A549 (cell line): ENCODE measurements around the gene RCSD1. TPM values are rescaled to one million over a fixed set of nuclear protein-coding genes. Genes with fewer than 3 reads are reported as not detected.
A peak's percentile ranks its signal among the peaks of the same experiment; 100 is the strongest.

Source experiments
- ATAC-seq, 2 experiments: fragments of 200-7000 bp in 1 of 2; fragments of >200 bp in 1 of 2; cut with Nextera tagmentation in 1 of 2; cut with Tn5 transposase in 1 of 2; 3 replicates each; pipeline versions ENCODE4 v1.8.0 to v1.9.1; 2018 to 2020; ENCODE audit warnings: mild to moderate bottlenecking in 1 of 2, moderate library complexity in 1 of 2
- CTCF ChIA-PET: fragments of 300-600 bp; sonication (Branson Sonifier 250); formaldehyde crosslinking; extraction: SDS; loops from one replicate; lab custom pipeline; 2021; ENCODE audit warnings: antibody characterized with exemption, inconsistent platforms; lab: Yijun Ruan, JAX
- POLR2A ChIA-PET: fragments of 350-600 bp; formaldehyde crosslinking; extraction: SDS; loops from one replicate; lab custom pipeline; 2021; ENCODE audit warnings: antibody characterized with exemption, inconsistent platforms; lab: Yijun Ruan, JAX
- DNase-seq, 2 experiments: peaks; one replicate each; pipeline versions ENCODE4 v3.0.0 to v3.0.0-alpha.2; 2011 to 2016; ENCODE audit warnings: low read depth in 1 of 2, low spot score in 1 of 2
- FAIRE-seq: peaks from 2 replicates; lab custom pipeline; 2011; peaks lifted over from hg19 to GRCh38; lab: Jason Lieb, UNC
- H3K27ac ChIP-seq, 2 experiments: fragments of >200 bp; sonication (Bioruptor Twin); formaldehyde crosslinking; 3 replicates each; pipeline ENCODE4 v1.5.1; 2016 to 2017
- H3K4me1 ChIP-seq: fragments of >200 bp; sonication (Bioruptor Twin); formaldehyde crosslinking; 3 replicates; pipeline ENCODE4 v1.6.1; 2016
- H3K4me2 ChIP-seq: fragments of >200 bp; sonication (Bioruptor Twin); formaldehyde crosslinking; 3 replicates; pipeline ENCODE4 v1.6.1; 2016
- H3K4me3 ChIP-seq: fragments of >200 bp; sonication (Bioruptor Twin); formaldehyde crosslinking; 3 replicates; pipeline ENCODE4 v1.5.1; 2016
- H3K9me3 ChIP-seq: fragments of >200 bp; sonication (Bioruptor Twin); formaldehyde crosslinking; 3 replicates; pipeline ENCODE4 v1.6.1; 2016
- CEBPB ChIP-seq, 2 experiments: fragments of >200 bp in 1 of 2; sonication (Bioruptor Twin) in 1 of 2; formaldehyde crosslinking in 1 of 2; IDR thresholded peaks; 2 replicates each; pipeline ENCODE4 v1.6.1; 2012 to 2016
- FOSL2 ChIP-seq, 2 experiments: fragments of 450-650 bp in 1 of 2; fragments of >200 bp in 1 of 2; sonication (Bioruptor Twin) in 1 of 2; formaldehyde crosslinking; IDR thresholded peaks; 2 replicates each; pipeline versions ENCODE4 v1.5.0 to v1.6.1; 2016 to 2020; ENCODE audit warnings: mild to moderate bottlenecking in 1 of 2, moderate library complexity in 1 of 2
- FOXS1 ChIP-seq: fragments of 250-450 bp; sonication (Bioruptor Pico); IDR thresholded peaks from 2 replicates; pipeline ENCODE4 v1.5.0; 2020; ENCODE audit warnings: mild to moderate bottlenecking, moderate library complexity
- HOXB13 ChIP-seq: fragments of 250-450 bp; sonication (Bioruptor Pico); IDR thresholded peaks from 2 replicates; pipeline ENCODE4 v1.5.0; 2020; ENCODE audit warnings: low read depth, mild to moderate bottlenecking, moderate library complexity
- MYC ChIP-seq: IDR thresholded peaks from 2 replicates; pipeline ENCODE4 v1.6.1; 2012; ENCODE audit warnings: mild to moderate bottlenecking, inconsistent platforms, low read length, improper control_type of control experiment, borderline replicate concordance
- NFE2L2 ChIP-seq: fragments of 150-350 bp; conservative IDR thresholded peaks from 2 replicates; pipeline ENCODE4 v1.6.1; 2014; ENCODE audit warnings: low read length
- NPAS2 ChIP-seq: fragments of 250-450 bp; sonication (Bioruptor Pico); IDR thresholded peaks from 2 replicates; pipeline ENCODE4 v1.8.0; 2022; ENCODE audit warnings: mild to moderate bottlenecking, moderate library complexity, borderline replicate concordance
- POLR2A ChIP-seq: IDR thresholded peaks from 2 replicates; pipeline ENCODE4 v1.6.1; 2012; ENCODE audit warnings: mild to moderate bottlenecking, low read length
- RAD21 ChIP-seq, 2 experiments: fragments of >200 bp in 1 of 2; sonication (Bioruptor Twin) in 1 of 2; formaldehyde crosslinking in 1 of 2; IDR thresholded peaks in 1 of 2; conservative IDR thresholded peaks in 1 of 2; 2 replicates in 1 of 2; 3 replicates in 1 of 2; pipeline ENCODE4 v1.6.1; 2012 to 2018; ENCODE audit warnings: inconsistent platforms in 1 of 2
- RCOR1 ChIP-seq: fragments of 150-350 bp; IDR thresholded peaks from 2 replicates; pipeline ENCODE4 v1.6.1; 2014; ENCODE audit warnings: antibody characterized with exemption, low read length, low read depth
- RNF2 ChIP-seq: fragments of 200-600 bp; sonication (generic); IDR thresholded peaks from 2 replicates; pipeline ENCODE4 v1.6.1; 2016; ENCODE audit warnings: low read depth, mild to moderate bottlenecking, antibody characterized with exemption, moderate library complexity, borderline replicate concordance
- TP53 ChIP-seq: fragments of 250-450 bp; sonication (Bioruptor Pico); IDR thresholded peaks from 2 replicates; pipeline ENCODE4 v1.5.0; 2021; ENCODE audit warnings: mild to moderate bottlenecking, moderate library complexity
- ZFP36 ChIP-seq: fragments of 450-650 bp; IDR thresholded peaks from 2 replicates; pipeline ENCODE4 v1.6.1; 2014; ENCODE audit warnings: borderline replicate concordance; ENCODE audit not compliant: partially characterized antibody
- ZSCAN20 ChIP-seq: fragments of 250-450 bp; sonication (Bioruptor Pico); IDR thresholded peaks from 2 replicates; pipeline ENCODE4 v1.8.0; 2022; ENCODE audit warnings: mild to moderate bottlenecking, moderate library complexity
- WGBS: methylation state at CpG from one replicate; pipeline ENCODE4 v1.1.6; 2017; ENCODE audit errors: missing lambda C conversion rate; 5-methylcytosine and 5-hydroxymethylcytosine counted together
- polyA plus RNA-seq, 4 experiments: library from polyadenylated mRNA; depleted of rRNA in 3 of 4; stranded (reverse); fragments of >200 nt; fragmentation: RNase III in 1 of 4; extraction: RNeasy Plus Mini Kit Qiagen cat#74134 plus additional on column Dnase treatment in 1 of 4; gene quantifications; 2 replicates in 3 of 4; 3 replicates in 1 of 4; pipeline ENCODE4 v1.2.3, GENCODE V29; 2011 to 2017
- TF ChIP-seq, protein P1 (sequence below): fragments of 200-600 bp; sonication (generic); IDR thresholded peaks from 2 replicates; pipeline ENCODE4 v1.6.1; 2016; ENCODE audit warnings: antibody characterized with exemption, mild to moderate bottlenecking, moderate library complexity

RCSD1 gene
- polyA plus RNA-seq, 2 of the 4 experiments (the other 2 are of a cell fraction), result not detected

DNA sequence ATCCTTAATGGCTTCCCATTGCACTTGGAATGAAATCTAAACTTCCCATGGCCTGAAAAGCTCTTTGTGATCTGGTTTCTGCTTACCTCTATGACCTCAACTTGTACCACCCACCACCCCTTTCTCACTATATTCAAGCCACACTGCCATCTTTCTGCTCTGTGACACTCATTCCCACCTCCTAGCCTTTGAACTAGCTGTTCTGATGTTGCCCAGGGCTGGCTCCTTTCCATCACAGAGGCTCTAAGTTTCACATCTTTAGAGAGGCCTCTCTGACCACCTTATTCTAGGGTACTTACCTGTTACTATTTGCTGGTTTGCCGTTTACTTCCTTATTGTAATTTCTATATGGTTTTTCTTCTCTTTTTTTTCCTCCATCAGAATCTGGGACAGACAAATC is 96.0 kb downstream of the RCSD1 start:
- no peak for DNase-seq
- CTCF ChIA-PET, result no interaction called here
- 84% methylated on average over 1 of the region's 1 CpG for WGBS
- Histone ChIP-seq H3K4me1 (peaks cover 24% of the 10 kb centered on the region; the same call in 2 of the 3 replicates), H3K27ac (no peak overlapping the region), H3K9me3 (no peaks in the 10 kb centered on the region), H3K4me2 (peak overlapping the region; percentile 18; the same call in 2 of the 3 replicates), H3K4me3 (no peak overlapping the region)
- FAIRE-seq, result no peak
- POLR2A ChIA-PET, result no interaction called here
- no peak for ATAC-seq
- no peak for TF ChIP-seq RCOR1
- no peak for TF ChIP-seq MYC
- TF ChIP-seq NFE2L2, result no peak
- no peak for TF ChIP-seq RNF2
- TF ChIP-seq HOXB13 (CRISPR knock-in tag), result no peak
- TF ChIP-seq, protein P1, sequence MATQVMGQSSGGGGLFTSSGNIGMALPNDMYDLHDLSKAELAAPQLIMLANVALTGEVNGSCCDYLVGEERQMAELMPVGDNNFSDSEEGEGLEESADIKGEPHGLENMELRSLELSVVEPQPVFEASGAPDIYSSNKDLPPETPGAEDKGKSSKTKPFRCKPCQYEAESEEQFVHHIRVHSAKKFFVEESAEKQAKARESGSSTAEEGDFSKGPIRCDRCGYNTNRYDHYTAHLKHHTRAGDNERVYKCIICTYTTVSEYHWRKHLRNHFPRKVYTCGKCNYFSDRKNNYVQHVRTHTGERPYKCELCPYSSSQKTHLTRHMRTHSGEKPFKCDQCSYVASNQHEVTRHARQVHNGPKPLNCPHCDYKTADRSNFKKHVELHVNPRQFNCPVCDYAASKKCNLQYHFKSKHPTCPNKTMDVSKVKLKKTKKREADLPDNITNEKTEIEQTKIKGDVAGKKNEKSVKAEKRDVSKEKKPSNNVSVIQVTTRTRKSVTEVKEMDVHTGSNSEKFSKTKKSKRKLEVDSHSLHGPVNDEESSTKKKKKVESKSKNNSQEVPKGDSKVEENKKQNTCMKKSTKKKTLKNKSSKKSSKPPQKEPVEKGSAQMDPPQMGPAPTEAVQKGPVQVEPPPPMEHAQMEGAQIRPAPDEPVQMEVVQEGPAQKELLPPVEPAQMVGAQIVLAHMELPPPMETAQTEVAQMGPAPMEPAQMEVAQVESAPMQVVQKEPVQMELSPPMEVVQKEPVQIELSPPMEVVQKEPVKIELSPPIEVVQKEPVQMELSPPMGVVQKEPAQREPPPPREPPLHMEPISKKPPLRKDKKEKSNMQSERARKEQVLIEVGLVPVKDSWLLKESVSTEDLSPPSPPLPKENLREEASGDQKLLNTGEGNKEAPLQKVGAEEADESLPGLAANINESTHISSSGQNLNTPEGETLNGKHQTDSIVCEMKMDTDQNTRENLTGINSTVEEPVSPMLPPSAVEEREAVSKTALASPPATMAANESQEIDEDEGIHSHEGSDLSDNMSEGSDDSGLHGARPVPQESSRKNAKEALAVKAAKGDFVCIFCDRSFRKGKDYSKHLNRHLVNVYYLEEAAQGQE, result no peak
- no peak for TF ChIP-seq TP53 (CRISPR knock-in tag)
- no peak for TF ChIP-seq NPAS2 (CRISPR knock-in tag)
- no peak for TF ChIP-seq FOSL2 (IDR thresholded peaks at IDR 0.05)
- no peak for TF ChIP-seq FOSL2 (CRISPR knock-in tag; IDR thresholded peaks at IDR 0.05)

DNA sequence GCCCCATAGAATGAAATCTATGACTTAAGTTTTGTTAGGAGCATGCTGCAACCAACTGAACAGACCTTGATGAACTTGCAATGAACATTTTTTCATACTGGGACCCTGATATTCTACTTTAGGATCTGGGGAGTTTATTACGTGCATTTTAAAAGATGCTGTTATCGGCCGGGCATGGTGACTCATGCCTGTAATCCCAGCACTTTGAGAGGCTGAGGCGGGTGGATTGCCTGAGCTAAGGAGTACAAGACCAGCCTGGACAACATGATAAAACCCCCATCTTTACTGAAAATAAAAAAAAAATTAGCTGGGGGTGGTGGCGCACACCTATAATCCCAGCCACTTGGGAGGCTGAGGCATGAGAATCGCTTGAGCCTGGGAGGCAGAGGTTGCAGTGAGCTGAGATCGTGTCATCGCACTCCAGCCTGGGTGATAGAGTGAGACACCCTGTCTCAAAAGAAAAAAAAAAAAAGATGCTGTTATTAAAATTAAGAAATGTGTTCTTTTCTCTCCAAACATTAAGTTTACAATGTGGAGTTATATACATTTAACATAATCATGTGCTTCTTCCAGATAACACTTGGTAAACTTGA is 98.9 kb downstream of the RCSD1 start:
- TF ChIP-seq MYC, result no peak
- no peak for TF ChIP-seq POLR2A
- TF ChIP-seq ZSCAN20 (CRISPR knock-in tag), result no peak
- no peak for TF ChIP-seq CEBPB (IDR thresholded peaks at IDR 0.05)
- no peak for TF ChIP-seq RAD21 (conservative IDR thresholded peaks at IDR 0.05 in 1 of 2, IDR thresholded peaks at IDR 0.05 in 1 of 2)
- TF ChIP-seq, protein P1, result no peak
- TF ChIP-seq ZFP36, result no peak
- ATAC-seq (no peak), FAIRE-seq (no peak), DNase-seq (no peak)
- no peaks in the 10 kb centered on the region for H3K9me3 ChIP-seq
- H3K27ac ChIP-seq, result no peak overlapping the region
- peaks cover 17% of the 10 kb centered on the region; the same call in 2 of the 3 replicates for H3K4me1 ChIP-seq
- POLR2A ChIA-PET, result no interaction called here
- CTCF ChIA-PET, result interaction anchor here (0.7 to 1.7 kb wide), 4 partner anchors 10 to 129 kb away, joined by 3 to 4 read pairs (median 4); no protein-coding TSS in a partner anchor
- WGBS, result 95% methylated on average over 8 of the region's 8 CpGs
- H3K4me3 ChIP-seq, result no peak overlapping the region
- H3K4me2 ChIP-seq, result no peak overlapping the region

DNA sequence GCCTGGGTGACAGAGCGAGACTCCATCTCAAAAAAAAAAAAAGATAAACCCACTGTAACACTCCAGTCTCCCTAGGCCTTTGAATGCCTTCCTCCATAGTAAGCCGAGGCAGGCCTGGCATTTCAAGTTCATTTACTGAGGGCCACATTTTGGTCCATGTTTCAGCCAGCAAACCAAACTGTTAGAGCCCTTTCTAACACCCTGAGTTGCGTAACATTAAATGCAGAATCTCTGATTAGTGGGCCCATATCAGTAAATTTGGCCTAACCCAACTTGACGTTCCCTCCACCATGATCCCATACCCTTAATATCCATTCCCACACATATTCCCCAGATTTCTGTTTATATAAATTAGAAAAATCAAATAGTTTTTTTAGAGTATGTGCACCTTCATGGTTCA is 104.2 kb downstream of the RCSD1 start:
- TF ChIP-seq FOXS1 (no peak), CEBPB (IDR thresholded peaks at IDR 0.05) (peak in 1 of 2 experiments; percentile 14; a peak in 1 of 4 replicates), RNF2 (no peak)
- TF ChIP-seq, all 56 proteins: peak for 1
- H3K4me1 ChIP-seq, result no peaks in the 10 kb centered on the region
- no peak overlapping the region for H3K4me3 ChIP-seq
- CTCF ChIA-PET, result no interaction called here
- 92% methylated on average over 4 of the region's 4 CpGs for WGBS
- no peak for DNase-seq
- no peak overlapping the region for H3K4me2 ChIP-seq
- POLR2A ChIA-PET, result no interaction called here
- no peak for ATAC-seq
- H3K27ac ChIP-seq, result no peak overlapping the region
- H3K9me3 ChIP-seq, result 0 out of 3 replicates have a peak, but pooled peaks cover 4% of the 10 kb centered on the region
- FAIRE-seq, result no peak
